ENCODE results near the gene POLR3K.

GRCh38 chr16:85407-85782 is 32.0 kb upstream of the POLR3K start:
- TF ChIP-seq POLR2A (IDR thresholded peaks at IDR 0.05; ENCODE audit: low read depth, low read length) (no peak), POLR2AphosphoS5 (IDR thresholded peaks at IDR 0.05; ENCODE audit: low read depth, low read length) (no peak)

Measured in GM12891 (cell line).